IMR-90 (cell line): Measurements from ENCODE around the gene NUP93. TPM values are rescaled to one million over a fixed set of nuclear protein-coding genes. Genes with fewer than 3 reads are reported as not detected.

Experiments
- ATAC-seq: fragments of 200-7000 bp; cut with Tn5 transposase; 2 replicates; pipeline ENCODE4 v1.9.1; 2020; ENCODE audit warnings: low read depth, mild to moderate bottlenecking, moderate library complexity
- BruUV-seq: library from RNA; stranded (reverse); fragments of 400-500 nt; replicated peaks from 2 replicates; lab custom pipeline; 2021; lab: Mats Ljungman, UMichigan
- CTCF ChIA-PET: fragments of 300-600 bp; formaldehyde crosslinking; extraction: SDS; loops from one replicate; lab custom pipeline; 2021; ENCODE audit warnings: antibody characterized with exemption; lab: Yijun Ruan, JAX
- POLR2A ChIA-PET: fragments of 300-600 bp; sonication (Branson Sonifier 250); formaldehyde crosslinking; loops from one replicate; lab custom pipeline; 2022; ENCODE audit warnings: antibody characterized with exemption; ENCODE audit not compliant: unreplicated experiment; lab: Charles Lee
- DNase-seq: peaks from one replicate; pipeline ENCODE4 v3.0.0; 2013
- H2AFZ ChIP-seq: replicated peaks from 2 replicates; pipeline ENCODE3; 2013; ENCODE audit warnings: low read length, mild to moderate bottlenecking; ENCODE audit not compliant: poor library complexity
- H2AK5ac ChIP-seq: 2 replicates; pipeline ENCODE4 v1.6.1; 2013; ENCODE audit warnings: low read depth, low read length, inconsistent platforms
- H2AK9ac ChIP-seq: replicated peaks from 2 replicates; pipeline ENCODE3; 2013; ENCODE audit warnings: mild to moderate bottlenecking, low read depth, low read length, moderate library complexity; ENCODE audit not compliant: poor library complexity
- H2BK120ac ChIP-seq: 2 replicates; pipeline ENCODE4 v1.6.1; 2013; ENCODE audit warnings: low read depth, low read length, inconsistent platforms
- H2BK15ac ChIP-seq: 3 replicates; pipeline ENCODE4 v1.6.1; 2013; ENCODE audit warnings: low read depth, low read length, inconsistent platforms
- H2BK20ac ChIP-seq: 2 replicates; pipeline ENCODE4 v1.6.1; 2013; ENCODE audit warnings: low read depth, mild to moderate bottlenecking, inconsistent platforms, low read length, moderate library complexity
- H2BK5ac ChIP-seq: 2 replicates; pipeline ENCODE4 v1.6.1; 2013; ENCODE audit warnings: mild to moderate bottlenecking, low read depth, low read length, inconsistent platforms; ENCODE audit not compliant: poor library complexity, severe bottlenecking
- H3K14ac ChIP-seq: replicated peaks from 2 replicates; pipeline ENCODE4 v1.6.1; 2013; ENCODE audit warnings: low read depth, low read length, inconsistent platforms
- H3K18ac ChIP-seq: 2 replicates; pipeline ENCODE4 v1.6.1; 2013; ENCODE audit warnings: low read depth, low read length, control low read depth
- H3K23ac ChIP-seq: 2 replicates; pipeline ENCODE4 v1.6.1; 2013; ENCODE audit warnings: low read depth, low read length, inconsistent platforms
- H3K27ac ChIP-seq: 2 replicates; pipeline ENCODE4 v1.5.1; 2013; ENCODE audit warnings: mild to moderate bottlenecking, control low read depth, low read length; ENCODE audit not compliant: insufficient read depth
- H3K27me3 ChIP-seq: 2 replicates; pipeline ENCODE4 v1.6.1; 2013; ENCODE audit warnings: low read length; ENCODE audit not compliant: control insufficient read depth, insufficient read depth
- H3K36me3 ChIP-seq: 2 replicates; pipeline ENCODE4 v1.6.1; 2013; ENCODE audit warnings: low read length, mixed read lengths; ENCODE audit not compliant: control insufficient read depth, insufficient read depth
- H3K4ac ChIP-seq: 2 replicates; pipeline ENCODE4 v1.6.1; 2013; ENCODE audit warnings: low read depth, low read length, inconsistent platforms
- H3K4me1 ChIP-seq: 2 replicates; pipeline ENCODE4 v1.6.1; 2013; ENCODE audit warnings: low read length, mixed read lengths; ENCODE audit not compliant: control insufficient read depth, insufficient read depth
- H3K4me2 ChIP-seq: 2 replicates; pipeline ENCODE4 v1.6.1; 2013; ENCODE audit warnings: low read depth, mild to moderate bottlenecking, control low read depth, low read length, moderate library complexity
- H3K4me3 ChIP-seq: 2 replicates; pipeline ENCODE4 v1.5.1; 2013; ENCODE audit warnings: low read depth, mild to moderate bottlenecking, control low read depth, low read length, moderate library complexity; ENCODE audit not compliant: insufficient read depth
- H3K56ac ChIP-seq: 2 replicates; pipeline ENCODE4 v1.6.1; 2013; ENCODE audit warnings: low read length, inconsistent platforms; ENCODE audit not compliant: insufficient read depth; ENCODE audit errors: extremely low read depth
- H3K79me1 ChIP-seq, 2 experiments: 2 replicates each; pipeline ENCODE4 v1.6.1; 2013; ENCODE audit warnings: low read length in 2 of 2, inconsistent platforms in 1 of 2, low read depth in 1 of 2
- H3K9ac ChIP-seq: 2 replicates; pipeline ENCODE4 v1.6.1; 2013; ENCODE audit warnings: low read depth, low read length, control low read depth
- H3K9me1 ChIP-seq: 2 replicates; pipeline ENCODE4 v1.6.1; 2013; ENCODE audit warnings: low read length, inconsistent platforms; ENCODE audit not compliant: insufficient read depth
- H3K9me3 ChIP-seq: 2 replicates; pipeline ENCODE4 v1.6.1; 2013; ENCODE audit warnings: low read length; ENCODE audit not compliant: control insufficient read depth, insufficient read depth
- H4K20me1 ChIP-seq: 2 replicates; pipeline ENCODE4 v1.6.1; 2013; ENCODE audit warnings: low read length, inconsistent platforms; ENCODE audit not compliant: insufficient read depth
- H4K5ac ChIP-seq: 2 replicates; pipeline ENCODE4 v1.6.1; 2013; ENCODE audit warnings: mild to moderate bottlenecking, low read depth, low read length, control low read depth
- H4K8ac ChIP-seq, 2 experiments: 2 replicates each; pipeline ENCODE4 v1.6.1; 2013; ENCODE audit warnings: low read depth in 2 of 2, low read length in 2 of 2, control low read depth in 1 of 2, inconsistent platforms in 1 of 2
- H4K91ac ChIP-seq: 2 replicates; pipeline ENCODE4 v1.6.1; 2013; ENCODE audit warnings: low read depth, low read length, inconsistent platforms; ENCODE audit not compliant: insufficient read depth
- FOS ChIP-seq: fragments of 150-350 bp; IDR thresholded peaks from 2 replicates; pipeline ENCODE4 v1.6.1; 2016; ENCODE audit warnings: low read depth, low read length
- MAFK ChIP-seq: IDR thresholded peaks from 2 replicates; pipeline ENCODE4 v1.6.1; 2012; ENCODE audit warnings: low read depth, low read length, improper control_type of control experiment
- NFE2L2 ChIP-seq: fragments of 150-350 bp; IDR thresholded peaks from 2 replicates; pipeline ENCODE4 v1.6.1; 2016; ENCODE audit warnings: low read depth, mild to moderate bottlenecking, low read length
- WGBS, 2 experiments: methylation state at CpG; one replicate each; pipeline versions ENCODE4 v1.1.5 to v1.1.7; 2013; ENCODE audit warnings: missing lambda C conversion rate in 2 of 2; ENCODE audit not compliant: insufficient read length in 1 of 2; ENCODE audit errors: extremely low coverage in 2 of 2; 5-methylcytosine and 5-hydroxymethylcytosine counted together
- dilution Hi-C: fragments of 300-500 bp; cut with HindIII; formaldehyde crosslinking; loops from one replicate; pipeline ENCODE4 v1.14.3; 2018; ENCODE audit warnings: low sequenced_read_pairs; ENCODE audit not compliant: unreplicated experiment
- in situ Hi-C: fragments of 300-500 bp; cut with MboI; formaldehyde crosslinking; loops from 3 replicates; pipeline ENCODE4 v1.14.3; 2019; ENCODE audit warnings: low sequenced_read_pairs, inconsistent platforms, mixed read lengths
- intact Hi-C: fragments of 100-400 bp; cut with micrococcal nuclease; formaldehyde crosslinking; loops from 2 replicates; pipeline ENCODE4 v1.10.0; 2022
- polyA plus RNA-seq, 3 experiments: library from polyadenylated mRNA; depleted of rRNA; stranded (reverse); fragments of >200 nt; gene quantifications; 2 replicates each; pipeline ENCODE4 v1.2.3, GENCODE V29; 2012; ENCODE audit warnings: low replicate concordance in 1 of 3
- total RNA-seq: library from RNA; depleted of rRNA; stranded (reverse); fragments of >200 nt; gene quantifications from 2 replicates; pipeline ENCODE4 v1.2.3, GENCODE V29; 2012

NUP93 gene
- total and polyA plus RNA-seq, 2 of the 4 experiments (the other 2 are of a cell fraction) = 54.6 to 72.6 TPM

DNA sequence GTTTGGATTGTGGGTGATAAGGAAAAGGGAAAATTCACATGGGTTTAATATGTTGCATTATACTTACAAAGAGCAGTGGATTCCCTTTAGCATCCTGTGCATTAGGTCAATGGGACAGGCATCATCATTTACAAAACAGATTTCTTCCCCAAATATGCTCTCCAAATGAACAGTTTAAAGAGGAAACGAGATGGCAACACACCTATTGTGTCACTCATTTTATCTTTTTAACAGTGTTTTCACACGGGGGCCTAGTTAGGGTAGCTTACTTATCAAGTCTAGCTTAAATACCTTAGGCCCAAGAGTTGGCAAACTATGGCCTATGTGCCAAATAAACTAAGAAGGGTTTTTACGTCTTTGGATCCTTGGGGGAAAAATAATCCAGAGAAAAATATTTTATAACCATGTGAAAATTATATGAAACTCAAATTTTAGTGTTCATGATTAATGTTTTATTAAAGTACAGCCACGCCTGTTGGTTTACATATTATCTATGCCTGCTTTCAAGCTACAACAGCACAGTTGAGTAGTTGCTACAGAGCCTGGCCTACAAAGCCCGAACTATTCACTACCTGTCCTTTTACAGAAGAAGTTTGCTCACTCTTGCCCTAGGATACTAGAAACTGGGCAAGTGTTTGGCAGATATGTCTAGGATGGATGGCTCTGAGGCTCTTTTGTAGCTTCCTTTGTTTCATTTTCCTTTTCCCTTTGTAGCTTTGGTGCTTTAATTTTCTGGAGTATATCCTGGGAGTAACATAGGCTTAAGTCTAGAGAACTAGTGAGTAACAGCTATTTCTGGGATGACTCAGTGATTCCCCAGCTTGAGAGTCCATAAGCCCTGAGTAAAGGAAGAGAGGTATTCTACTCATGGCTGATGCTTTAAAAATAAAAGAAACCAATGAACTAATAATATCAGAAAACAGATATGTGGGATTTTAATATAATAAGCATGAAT, 12.4 kb downstream of the NUP93 start:
- Histone ChIP-seq H3K79me1 (peaks cover 33 to 48% of the 10 kb centered on the region in 2 experiments), H3K4me3 (peak overlapping the region; percentile 45; the same call in 1 of the 2 replicates), H2BK15ac (peak overlapping the region; percentile 92; the same call in 1 of the 3 replicates), H2BK5ac (peak overlapping the region; percentile 98), H3K9me1 (peaks cover 20% of the 10 kb centered on the region), H3K9me3 (no peaks in the 10 kb centered on the region), H4K5ac (peak overlapping the region; percentile 100), H4K91ac (peak overlapping the region; percentile 88), H3K23ac (peak overlapping the region; percentile 96), H3K4ac (peak overlapping the region; percentile 93), H4K20me1 (peaks cover 7% of the 10 kb centered on the region; the same call in 1 of the 2 replicates), H2AK5ac (peak overlapping the region; percentile 89), H2AK9ac (peak overlapping the region; percentile 86), H3K27ac (peak overlapping the region; percentile 91), H2BK120ac (peak overlapping the region; percentile 93), H2AFZ (peak overlapping the region; percentile 80), H2BK20ac (peak overlapping the region; percentile 89; the same call in 1 of the 2 replicates), H3K14ac (peak overlapping the region; percentile 98), H3K18ac (peak overlapping the region; percentile 100), H3K36me3 (no peaks in the 10 kb centered on the region), H3K27me3 (no peaks in the 10 kb centered on the region), H4K8ac (peak overlapping the region; percentile 50 to 96; a peak in 3 of 4 replicates), H3K4me2 (peak overlapping the region; percentile 100), H3K4me1 (peaks cover 16% of the 10 kb centered on the region), H3K56ac (peak overlapping the region; percentile 86), H3K9ac (peak overlapping the region; percentile 84)
- ATAC-seq (peak; percentile 95), DNase-seq (peak; percentile 92)
- WGBS, 2 experiments = no CpG with 5 or more reads among the region's 5 CpGs
- in situ Hi-C loops = no loop called here
- BruUV-seq = no TSS peak
- dilution Hi-C loops = no loop called here
- ChIA-PET CTCF (interaction anchor here (1.0 to 1.4 kb wide), 2 partner anchors 9 to 45 kb away, joined by 3 read pairs; no protein-coding TSS in a partner anchor), POLR2A (no interaction called here)
- intact Hi-C loops = no loop called here
- TF ChIP-seq NFE2L2 (peak; percentile 49; the same call in 1 of the 2 replicates), MAFK (no peak), FOS (peak; percentile 67)
